ENCODE data around the gene CEP152. TPM values are rescaled to one million over a fixed set of nuclear protein-coding genes. Genes with fewer than 3 reads are reported as not detected.

CEP152 gene
- total and polyA plus RNA-seq, 2 of the 13 experiments (the other 11 are each of a cell fraction or from before 2014, with no cell fraction given) = 1.3 to 14.7 TPM

- TF ChIP-seq ETV6 (CRISPR knock-in tag; conservative IDR thresholded peaks at IDR 0.05) (no peak), FUBP1 (CRISPR knock-in tag; IDR thresholded peaks at IDR 0.05; ENCODE audit: borderline replicate concordance) (no peak), GTF2F1 (IDR thresholded peaks at IDR 0.05; ENCODE audit: low read length) (no peak)
- TF ChIP-seq, protein P1, sequence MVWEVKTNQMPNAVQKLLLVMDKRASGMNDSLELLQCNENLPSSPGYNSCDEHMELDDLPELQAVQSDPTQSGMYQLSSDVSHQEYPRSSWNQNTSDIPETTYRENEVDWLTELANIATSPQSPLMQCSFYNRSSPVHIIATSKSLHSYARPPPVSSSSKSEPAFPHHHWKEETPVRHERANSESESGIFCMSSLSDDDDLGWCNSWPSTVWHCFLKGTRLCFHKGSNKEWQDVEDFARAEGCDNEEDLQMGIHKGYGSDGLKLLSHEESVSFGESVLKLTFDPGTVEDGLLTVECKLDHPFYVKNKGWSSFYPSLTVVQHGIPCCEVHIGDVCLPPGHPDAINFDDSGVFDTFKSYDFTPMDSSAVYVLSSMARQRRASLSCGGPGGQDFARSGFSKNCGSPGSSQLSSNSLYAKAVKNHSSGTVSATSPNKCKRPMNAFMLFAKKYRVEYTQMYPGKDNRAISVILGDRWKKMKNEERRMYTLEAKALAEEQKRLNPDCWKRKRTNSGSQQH (CRISPR knock-in tag; IDR thresholded peaks at IDR 0.05; ENCODE audit: low read depth) = peak; percentile 95; the same call in 1 of the 2 replicates
- TF ChIP-seq, protein P2, sequence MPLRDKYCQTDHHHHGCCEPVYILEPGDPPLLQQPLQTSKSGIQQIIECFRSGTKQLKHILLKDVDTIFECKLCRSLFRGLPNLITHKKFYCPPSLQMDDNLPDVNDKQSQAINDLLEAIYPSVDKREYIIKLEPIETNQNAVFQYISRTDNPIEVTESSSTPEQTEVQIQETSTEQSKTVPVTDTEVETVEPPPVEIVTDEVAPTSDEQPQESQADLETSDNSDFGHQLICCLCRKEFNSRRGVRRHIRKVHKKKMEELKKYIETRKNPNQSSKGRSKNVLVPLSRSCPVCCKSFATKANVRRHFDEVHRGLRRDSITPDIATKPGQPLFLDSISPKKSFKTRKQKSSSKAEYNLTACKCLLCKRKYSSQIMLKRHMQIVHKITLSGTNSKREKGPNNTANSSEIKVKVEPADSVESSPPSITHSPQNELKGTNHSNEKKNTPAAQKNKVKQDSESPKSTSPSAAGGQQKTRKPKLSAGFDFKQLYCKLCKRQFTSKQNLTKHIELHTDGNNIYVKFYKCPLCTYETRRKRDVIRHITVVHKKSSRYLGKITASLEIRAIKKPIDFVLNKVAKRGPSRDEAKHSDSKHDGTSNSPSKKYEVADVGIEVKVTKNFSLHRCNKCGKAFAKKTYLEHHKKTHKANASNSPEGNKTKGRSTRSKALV (CRISPR knock-in tag; IDR thresholded peaks at IDR 0.05) = no peak
Observed at GRCh38 chr15:48810414-48811324, at the start of gene CEP152 (continued).

DNA sequence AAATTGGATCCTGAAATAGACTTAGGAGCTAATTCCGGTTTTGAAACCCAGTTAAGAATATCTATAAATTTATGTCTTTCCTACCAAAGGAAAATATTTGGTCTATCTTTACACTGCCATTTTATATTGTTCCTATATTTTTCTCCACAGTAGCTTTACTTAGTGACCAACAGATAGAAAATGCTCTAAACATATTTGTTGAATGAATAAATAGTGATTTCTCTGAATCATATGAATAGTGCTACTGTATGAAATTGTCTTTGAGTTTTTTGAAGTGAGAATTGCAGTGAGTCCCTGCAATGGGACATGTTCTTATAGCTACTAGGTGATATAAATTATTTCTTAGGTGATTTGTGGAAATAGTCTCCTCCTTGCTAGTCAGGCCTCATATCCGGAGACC is 48.6 kb upstream of the CEP152 start:
- H3K27ac ChIP-seq (ENCODE audit: extremely low read length, insufficient read depth, low read length) = no peak overlapping the region
- H3K4me1 ChIP-seq (ENCODE audit: insufficient read depth, low read length) = peaks cover 11% of the 10 kb centered on the region
- in situ Hi-C loops (cut with HindIII; ENCODE audit: extremely low pct_ligation_motif_present, low pct_unique_long_range_greater_than_20kb) = loop anchor here (25.0 kb wide), 1 partner anchor 228 kb away; no protein-coding TSS in a partner anchor
- no peak for ATAC-seq
- no peak for FAIRE-seq
- no peaks in the 10 kb centered on the region for H3K9me3 ChIP-seq (ENCODE audit: low read length)
- H2AFZ ChIP-seq (ENCODE audit: low read length) = no peak overlapping the region
- H4K20me1 ChIP-seq (ENCODE audit: insufficient read depth, low read length) = no peaks in the 10 kb centered on the region
- no peak overlapping the region for H3K4me3 ChIP-seq (replicated peaks in 1 of 3; ENCODE audit: insufficient read depth in 1 of 3, low read depth in 2 of 3, low read length in 3 of 3)
- H3K27me3 ChIP-seq (ENCODE audit: control insufficient read depth in 1 of 2, insufficient read depth in 2 of 2, low read length in 2 of 2) = no peaks in the 10 kb centered on the region; a peak in 2 of 5 replicates
- DNase-seq (ENCODE audit: low spot score) = no peak
- H3K4me2 ChIP-seq (ENCODE audit: low read depth, low read length) = no peak overlapping the region
- H3K36me3 ChIP-seq (replicated peaks in 1 of 2; ENCODE audit: control insufficient read depth in 1 of 2, insufficient read depth in 2 of 2, low read length in 2 of 2) = no peaks in the 10 kb centered on the region
- no peaks in the 10 kb centered on the region for H3K79me2 ChIP-seq (ENCODE audit: insufficient read depth, low read length)
- no peak overlapping the region for H3K9ac ChIP-seq (ENCODE audit: insufficient read depth, low read depth, low read length)
- intact Hi-C loops (cut with micrococcal nuclease; ENCODE audit: unreplicated experiment) = no loop called here
- WGBS (ENCODE audit: low lambda C conversion rate) = 42% methylated on average over 2 of the region's 2 CpGs
- CTCF ChIA-PET (ENCODE audit: low intra/inter-chr PET ratio, low total read pairs) = no interaction called here
- no TSS peak for BruUV-seq (replicated peaks)
- POLR2A ChIA-PET = no interaction called here
- TF ChIP-seq PRDM15 (CRISPR knock-in tag; IDR thresholded peaks at IDR 0.05) = no peak
- TF ChIP-seq ZNF616 (CRISPR knock-in tag; IDR thresholded peaks at IDR 0.05; ENCODE audit: low read depth) = no peak
- TF ChIP-seq CHD2 (IDR thresholded peaks at IDR 0.05; ENCODE audit: low read depth, low read length) = no peak
- no peak for TF ChIP-seq TMF1 (CRISPR knock-in tag; IDR thresholded peaks at IDR 0.05; ENCODE audit: low read depth)
- no peak for TF ChIP-seq ZNF614 (CRISPR knock-in tag; IDR thresholded peaks at IDR 0.05; ENCODE audit: borderline replicate concordance)
